Heart left ventricle (tissue), 13 donors: ENCODE data around the gene GADD45B.

Source experiments
- CTCF ChIP-seq, 12 donors: fragments of 200-600 bp; sonication (generic) in 4 of 12; IDR thresholded peaks; one replicate each; pipeline versions ENCODE4 v1.5.0 to v1.8.0; 2018 to 2022; ENCODE audit warnings: antibody characterized with exemption in 12 of 12, mild to moderate bottlenecking in 5 of 12
- POLR2A ChIP-seq, 2 donors: fragments of 450-650 bp; IDR thresholded peaks; one replicate each; pipeline ENCODE4 v1.6.1; 2017; ENCODE audit warnings: antibody characterized with exemption in 2 of 2, mild to moderate bottlenecking in 2 of 2, moderate library complexity in 2 of 2
- donor health status: ischemic (EF 13 %, LVEDD 7.1; RV severe dilation, severe dysfunction).
- donor health status: DM: no; HTN: yes; CAD: no.
- donor health status: DM: no; HTN: no; CAD: no.
- donor health status: ischemic (EF 25% LVEDD 6.9; RV normal size, moderate dysfunction).
- donor health status: ischemic (EF 25% LVEDD 5.7; RV mildly dilated, moderate dysfunction).
- donor health status: ischemic (EF 35%, LVEDD 5.7; RV mildly dilated, moderate dysfunction).
- donor health status: nonischemic (EF 11% LVEDD 7.7; RV severe dilation, severe dysfunction).
- donor health status: DM: yes; HTN: yes; CAD: no.
- donor health status: PGD.
- donor health status: ischemic (EF 29% LVEDD 5.4; RV normal size, mild dysfunction).
- donor health status: nonischemic (EF 23%, LVEDD 6.1; RV moderate dilation, normal function).

DNA sequence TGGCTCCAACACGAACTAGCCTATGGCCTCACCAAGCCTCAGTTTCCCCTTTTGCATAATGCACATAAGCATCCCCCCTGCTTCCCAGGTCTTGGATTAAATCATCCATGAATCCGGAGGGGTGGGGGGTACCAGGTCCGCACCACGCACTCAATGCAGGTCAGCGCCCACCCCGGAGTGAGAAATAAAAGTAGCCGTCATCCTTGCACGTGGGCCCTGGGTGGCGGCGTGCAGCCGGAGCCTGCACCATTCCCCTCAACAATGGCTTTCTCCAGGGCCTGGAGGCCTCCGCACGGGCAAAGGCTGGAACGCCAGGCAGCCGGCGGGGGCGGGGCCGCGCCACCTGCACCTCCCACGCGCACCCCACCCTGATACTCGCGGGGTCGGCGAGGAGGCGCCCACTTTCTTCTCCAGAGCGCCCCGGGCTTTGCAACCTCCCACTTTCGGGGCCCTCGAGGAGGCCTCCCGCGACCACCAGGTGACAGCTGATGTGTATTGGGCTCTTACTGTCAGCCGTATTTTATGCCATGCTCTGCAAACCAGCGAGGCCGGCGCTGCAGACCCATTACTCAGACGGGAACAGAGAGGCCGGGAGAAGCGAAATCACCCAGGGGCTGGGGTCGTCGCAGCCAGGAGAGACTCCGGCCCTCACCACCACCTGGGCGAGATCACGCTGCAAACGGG lies 767 bp upstream of the GADD45B start:
- TF ChIP-seq POLR2A (IDR thresholded peaks at IDR 0.05) (no peak), CTCF (IDR thresholded peaks at IDR 0.05) (no peak)
